Measurements from ENCODE around the gene OGFOD3.

GRCh38 chr17:82353484-82353883 lies 64.9 kb downstream of the OGFOD3 start:
- TF ChIP-seq, protein P1, sequence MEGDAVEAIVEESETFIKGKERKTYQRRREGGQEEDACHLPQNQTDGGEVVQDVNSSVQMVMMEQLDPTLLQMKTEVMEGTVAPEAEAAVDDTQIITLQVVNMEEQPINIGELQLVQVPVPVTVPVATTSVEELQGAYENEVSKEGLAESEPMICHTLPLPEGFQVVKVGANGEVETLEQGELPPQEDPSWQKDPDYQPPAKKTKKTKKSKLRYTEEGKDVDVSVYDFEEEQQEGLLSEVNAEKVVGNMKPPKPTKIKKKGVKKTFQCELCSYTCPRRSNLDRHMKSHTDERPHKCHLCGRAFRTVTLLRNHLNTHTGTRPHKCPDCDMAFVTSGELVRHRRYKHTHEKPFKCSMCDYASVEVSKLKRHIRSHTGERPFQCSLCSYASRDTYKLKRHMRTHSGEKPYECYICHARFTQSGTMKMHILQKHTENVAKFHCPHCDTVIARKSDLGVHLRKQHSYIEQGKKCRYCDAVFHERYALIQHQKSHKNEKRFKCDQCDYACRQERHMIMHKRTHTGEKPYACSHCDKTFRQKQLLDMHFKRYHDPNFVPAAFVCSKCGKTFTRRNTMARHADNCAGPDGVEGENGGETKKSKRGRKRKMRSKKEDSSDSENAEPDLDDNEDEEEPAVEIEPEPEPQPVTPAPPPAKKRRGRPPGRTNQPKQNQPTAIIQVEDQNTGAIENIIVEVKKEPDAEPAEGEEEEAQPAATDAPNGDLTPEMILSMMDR (IDR thresholded peaks at IDR 0.05) = no peak
- TF ChIP-seq REST (IDR thresholded peaks at IDR 0.05) = no peak
